Adrenal gland (tissue), 5 donors: ENCODE results near the gene TBC1D30.

ENCODE experiments used
- POLR2A ChIP-seq, 2 donors: fragments of 450-650 bp; IDR thresholded peaks; one replicate each; pipeline ENCODE4 v1.6.1; 2017; ENCODE audit warnings: antibody characterized with exemption in 2 of 2, mild to moderate bottlenecking in 2 of 2, moderate library complexity in 1 of 2
- TF ChIP-seq, protein P1 (sequence below), 6 experiments: fragments of 450-650 bp in 4 of 6; fragments of 200-600 bp in 2 of 6; sonication (generic) in 1 of 6; IDR thresholded peaks; 1 replicate in 5 of 6; 2 replicates in 1 of 6; pipeline versions ENCODE4 v1.5.1 to v1.8.0; 2016 to 2021; ENCODE audit warnings: antibody characterized with exemption in 6 of 6, mild to moderate bottlenecking in 2 of 6, moderate library complexity in 1 of 6
- donor health status: DM: no; HTN: no; CAD: no.

GRCh38 chr12:64806173-64806572, 18.3 kb upstream of the TBC1D30 start:
- TF ChIP-seq, protein P1, sequence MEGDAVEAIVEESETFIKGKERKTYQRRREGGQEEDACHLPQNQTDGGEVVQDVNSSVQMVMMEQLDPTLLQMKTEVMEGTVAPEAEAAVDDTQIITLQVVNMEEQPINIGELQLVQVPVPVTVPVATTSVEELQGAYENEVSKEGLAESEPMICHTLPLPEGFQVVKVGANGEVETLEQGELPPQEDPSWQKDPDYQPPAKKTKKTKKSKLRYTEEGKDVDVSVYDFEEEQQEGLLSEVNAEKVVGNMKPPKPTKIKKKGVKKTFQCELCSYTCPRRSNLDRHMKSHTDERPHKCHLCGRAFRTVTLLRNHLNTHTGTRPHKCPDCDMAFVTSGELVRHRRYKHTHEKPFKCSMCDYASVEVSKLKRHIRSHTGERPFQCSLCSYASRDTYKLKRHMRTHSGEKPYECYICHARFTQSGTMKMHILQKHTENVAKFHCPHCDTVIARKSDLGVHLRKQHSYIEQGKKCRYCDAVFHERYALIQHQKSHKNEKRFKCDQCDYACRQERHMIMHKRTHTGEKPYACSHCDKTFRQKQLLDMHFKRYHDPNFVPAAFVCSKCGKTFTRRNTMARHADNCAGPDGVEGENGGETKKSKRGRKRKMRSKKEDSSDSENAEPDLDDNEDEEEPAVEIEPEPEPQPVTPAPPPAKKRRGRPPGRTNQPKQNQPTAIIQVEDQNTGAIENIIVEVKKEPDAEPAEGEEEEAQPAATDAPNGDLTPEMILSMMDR (IDR thresholded peaks at IDR 0.05) = no peak
- TF ChIP-seq POLR2A (IDR thresholded peaks at IDR 0.05) = no peak
